ENCODE measurements around the gene ZNF503.

Gene ZNF503

GRCh38 chr10:75405598-75406461, 4.3 kb upstream of the ZNF503 start:
- Histone ChIP-seq H2AFZ (ENCODE audit: low read depth) (no peak overlapping the region), H3K4me3 (IDR thresholded peaks at IDR 0.05; ENCODE audit: insufficient read depth, low read depth, low read length) (no peak overlapping the region), H3K9ac (no peak overlapping the region), H3K27ac (no peak overlapping the region), H3K79me2 (ENCODE audit: insufficient read depth, low read depth) (peaks cover 4% of the 10 kb centered on the region), H3K4me2 (no peak overlapping the region), H3K36me3 (ENCODE audit: insufficient read depth) (no peaks in the 10 kb centered on the region), H3K27me3 (ENCODE audit: insufficient read depth, low read depth) (no peaks in the 10 kb centered on the region), H4K20me1 (ENCODE audit: insufficient read depth) (no peaks in the 10 kb centered on the region), H3K4me1 (ENCODE audit: low read depth, poor library complexity, severe bottlenecking) (peaks cover 5% of the 10 kb centered on the region)
- no peak for TF ChIP-seq CTCF (conservative IDR thresholded peaks at IDR 0.05; ENCODE audit: low read depth, low read length)

GRCh38 chr10:75404815-75405597, 3.4 kb upstream of the ZNF503 start:
- Histone ChIP-seq H4K20me1 (ENCODE audit: insufficient read depth) (no peaks in the 10 kb centered on the region), H3K27me3 (ENCODE audit: insufficient read depth, low read depth) (no peaks in the 10 kb centered on the region), H3K27ac (peak overlapping the region; percentile 85; the same call in 1 of the 2 replicates), H3K9ac (peak overlapping the region; percentile 78; the same call in 1 of the 2 replicates), H3K79me2 (ENCODE audit: insufficient read depth, low read depth) (peaks cover 12% of the 10 kb centered on the region), H2AFZ (ENCODE audit: low read depth) (peak overlapping the region; percentile 91; the same call in 1 of the 2 replicates), H3K4me2 (peak overlapping the region; percentile 99), H3K4me1 (ENCODE audit: low read depth, poor library complexity, severe bottlenecking) (peaks cover 3% of the 10 kb centered on the region), H3K4me3 (IDR thresholded peaks at IDR 0.05; ENCODE audit: insufficient read depth, low read depth, low read length) (no peak overlapping the region), H3K36me3 (ENCODE audit: insufficient read depth) (no peaks in the 10 kb centered on the region)
- no peak for TF ChIP-seq CTCF (conservative IDR thresholded peaks at IDR 0.05; ENCODE audit: low read depth, low read length)

GRCh38 chr10:75403939-75404814, 2.6 kb upstream of the ZNF503 start:
- H2AFZ ChIP-seq (ENCODE audit: low read depth) = peak overlapping the region; percentile 91
- H3K4me2 ChIP-seq = peak overlapping the region; percentile 99
- H3K27me3 ChIP-seq (ENCODE audit: insufficient read depth, low read depth) = no peaks in the 10 kb centered on the region
- peak overlapping the region; percentile 85; the same call in 1 of the 2 replicates for H3K27ac ChIP-seq
- no peaks in the 10 kb centered on the region for H3K4me1 ChIP-seq (ENCODE audit: low read depth, poor library complexity, severe bottlenecking)
- no peak for TF ChIP-seq CTCF (conservative IDR thresholded peaks at IDR 0.05; ENCODE audit: low read depth, low read length)
- H3K79me2 ChIP-seq (ENCODE audit: insufficient read depth, low read depth) = peaks cover 12% of the 10 kb centered on the region
- no peaks in the 10 kb centered on the region for H3K36me3 ChIP-seq (ENCODE audit: insufficient read depth)
- H3K9ac ChIP-seq = peak overlapping the region; percentile 78
- no peaks in the 10 kb centered on the region for H4K20me1 ChIP-seq (ENCODE audit: insufficient read depth)
- no peak overlapping the region for H3K4me3 ChIP-seq (IDR thresholded peaks at IDR 0.05; ENCODE audit: insufficient read depth, low read depth, low read length)
